NCI-H345 (cell line): ENCODE measurements around the gene ANKS1B.
"Not testable (repeated sequence)": the region's sequence is repeated elsewhere in the genome, so short reads cannot be mapped to it uniquely, and the experiment has no call there.

Experiments
- DNase-seq: peaks from one replicate; lab custom pipeline; 2025; lab: John Stamatoyannopoulos, UW

ANKS1B gene

GRCh38 chr12:98758331-98758730 is 1226.4 kb downstream of the ANKS1B start:
- DNase-seq, result no peak

DNA sequence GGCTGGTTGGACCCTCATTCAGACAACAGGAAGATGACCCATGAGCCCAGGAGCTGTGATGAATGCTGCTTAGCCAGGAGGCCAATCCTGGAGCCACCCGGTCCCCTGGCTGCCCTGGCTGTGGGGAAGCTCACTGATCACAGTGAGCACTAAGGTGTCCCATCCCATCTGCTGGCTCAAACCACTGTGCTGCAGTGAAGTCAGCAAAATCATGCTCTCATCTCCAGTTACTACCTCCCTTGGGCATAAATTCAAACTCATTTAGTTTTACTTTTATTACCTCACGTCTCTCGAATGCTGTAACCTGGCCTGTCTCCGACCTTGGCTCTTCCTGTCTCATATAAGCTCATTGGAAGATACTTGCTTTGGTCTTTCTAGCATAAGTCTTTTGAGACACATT is 1227.3 kb downstream of the ANKS1B start:
- DNase-seq, result no peak

DNA sequence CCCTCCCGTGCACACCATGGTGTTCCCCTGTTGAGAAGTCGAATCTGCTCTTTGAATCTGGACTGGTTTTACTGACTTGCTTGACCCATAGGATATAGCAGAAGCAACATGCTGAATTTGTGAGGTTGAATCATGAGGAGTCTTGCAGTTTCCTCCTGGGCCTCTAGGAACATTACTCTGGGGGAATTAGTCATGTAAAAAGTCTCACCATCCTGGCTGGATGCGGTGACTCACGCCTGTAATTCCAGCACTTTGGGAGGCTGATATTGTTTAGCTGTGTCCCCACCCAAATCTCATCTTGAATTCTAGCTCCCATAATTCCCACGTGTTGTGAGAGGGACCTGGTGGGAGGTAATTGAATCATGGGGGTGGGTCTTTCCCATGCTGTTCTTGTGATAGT is 1228.9 kb downstream of the ANKS1B start:
- DNase-seq, result not testable (repeated sequence)

GRCh38 chr12:98754095-98754494 is 1230.6 kb downstream of the ANKS1B start:
- no peak for DNase-seq

- no peak for DNase-seq
Measured at GRCh38 chr12:98752726-98753125, 1232.0 kb downstream of the ANKS1B start.

- no peak for DNase-seq
Measured at GRCh38 chr12:98751580-98752115, 1233.1 kb downstream of the ANKS1B start.

DNA sequence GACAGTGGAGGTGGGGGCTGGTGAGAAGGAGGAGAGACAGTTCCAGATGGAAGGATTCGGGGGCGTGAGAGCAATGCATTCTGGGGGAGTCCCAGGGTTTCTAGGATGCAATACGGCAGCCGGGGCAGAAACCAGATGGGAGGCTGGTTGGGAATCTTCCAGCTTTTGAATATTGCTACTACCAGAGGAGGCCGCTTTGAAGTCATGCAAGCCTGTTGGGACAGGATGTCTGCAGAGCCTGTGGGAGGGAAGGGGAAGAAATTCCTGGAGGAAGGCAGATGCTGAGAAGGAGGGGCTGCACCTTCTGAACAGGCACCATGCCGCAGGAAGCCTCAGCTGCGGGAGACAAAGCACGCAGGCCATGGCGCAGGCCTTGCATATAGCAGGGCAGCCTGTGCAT is 1234.2 kb downstream of the ANKS1B start:
- no peak for DNase-seq

GRCh38 chr12:98748463-98748862 is 1236.3 kb downstream of the ANKS1B start:
- no peak for DNase-seq

- no peak for DNase-seq
Measured at GRCh38 chr12:98745578-98746391, 1239.0 kb downstream of the ANKS1B start.

- DNase-seq, result no peak
Measured at GRCh38 chr12:98744680-98745079, 1240.1 kb downstream of the ANKS1B start.

- DNase-seq, result no peak
Measured at GRCh38 chr12:98743362-98743953, 1241.3 kb downstream of the ANKS1B start.

DNA sequence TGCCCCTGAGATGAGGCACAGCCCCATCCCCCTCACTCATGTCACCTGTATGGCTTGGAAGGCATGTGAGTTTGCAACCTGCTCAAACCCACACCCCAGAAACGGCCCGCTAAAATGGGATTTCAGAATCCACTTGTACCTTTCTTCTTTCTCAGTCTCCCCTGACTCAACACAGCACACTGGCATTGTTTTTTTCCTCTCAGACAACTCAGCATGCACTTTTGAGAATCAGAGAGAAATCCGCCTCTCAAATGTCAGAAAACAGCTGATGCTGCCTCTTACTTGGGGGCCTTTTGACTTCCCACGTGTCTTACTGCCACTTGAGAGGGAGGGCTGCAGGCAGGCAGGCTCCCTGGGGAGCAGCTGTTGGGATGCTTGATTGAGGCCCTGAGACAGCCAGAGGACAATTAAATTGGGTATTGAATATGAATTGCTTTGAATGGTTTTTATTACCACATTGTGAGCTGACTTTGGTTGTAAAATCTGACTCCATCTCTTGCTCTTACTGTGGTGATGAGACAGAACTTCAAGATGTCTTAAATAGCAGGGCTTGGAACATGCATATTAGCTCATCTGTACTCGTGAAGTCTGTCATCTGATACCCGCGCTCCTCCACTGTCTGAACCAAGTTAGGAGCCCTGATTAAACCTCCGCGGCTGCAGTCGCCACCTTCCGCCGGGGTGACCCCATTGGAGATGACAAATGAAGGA is 1243.0 kb downstream of the ANKS1B start:
- DNase-seq, result peak; percentile 67

GRCh38 chr12:98741196-98741555 is 1243.6 kb downstream of the ANKS1B start:
- no peak for DNase-seq

GRCh38 chr12:98740751-98741150 is 1244.0 kb downstream of the ANKS1B start:
- no peak for DNase-seq

DNA sequence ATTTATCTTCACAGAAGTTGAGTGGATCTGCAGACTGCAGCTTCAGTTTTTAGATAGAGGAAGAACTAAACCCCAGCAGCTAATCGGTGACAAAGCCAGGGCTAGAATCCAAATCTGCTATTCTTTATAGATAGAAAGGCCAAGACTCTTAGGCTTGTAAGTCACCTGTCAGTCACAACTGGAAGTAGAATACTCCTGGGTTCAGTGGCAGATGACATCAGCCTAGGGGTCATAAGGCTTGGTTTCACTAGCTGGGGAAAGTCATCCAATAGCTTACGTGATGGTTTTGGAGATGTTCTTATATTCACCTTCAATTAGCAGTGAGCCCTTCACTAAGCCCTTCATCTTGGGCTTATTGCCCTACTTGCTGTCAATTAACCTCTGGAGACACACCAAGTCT is 1246.2 kb downstream of the ANKS1B start:
- no peak for DNase-seq

- DNase-seq, result no peak
Measured at GRCh38 chr12:98738002-98738401, 1246.7 kb downstream of the ANKS1B start.

DNA sequence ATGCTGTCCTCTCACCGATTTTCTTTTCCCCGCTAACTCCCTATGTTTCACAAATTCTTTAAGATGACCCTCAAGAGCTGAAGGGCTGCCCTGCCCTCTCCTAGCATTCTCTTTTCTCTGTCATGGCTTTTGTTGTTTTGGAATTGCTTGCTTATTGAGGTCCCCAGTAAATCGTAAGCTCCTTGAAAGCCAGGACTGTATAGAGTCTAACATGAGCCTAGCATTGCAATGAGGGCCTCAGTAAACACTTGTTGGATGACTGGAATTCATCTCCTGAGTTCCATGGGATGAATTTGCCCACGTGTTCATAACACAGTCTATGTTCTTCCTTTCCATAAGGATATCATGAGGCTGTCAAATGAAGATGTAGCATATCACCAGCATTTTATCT is 1247.4 kb downstream of the ANKS1B start:
- peak; percentile 77 for DNase-seq

DNA sequence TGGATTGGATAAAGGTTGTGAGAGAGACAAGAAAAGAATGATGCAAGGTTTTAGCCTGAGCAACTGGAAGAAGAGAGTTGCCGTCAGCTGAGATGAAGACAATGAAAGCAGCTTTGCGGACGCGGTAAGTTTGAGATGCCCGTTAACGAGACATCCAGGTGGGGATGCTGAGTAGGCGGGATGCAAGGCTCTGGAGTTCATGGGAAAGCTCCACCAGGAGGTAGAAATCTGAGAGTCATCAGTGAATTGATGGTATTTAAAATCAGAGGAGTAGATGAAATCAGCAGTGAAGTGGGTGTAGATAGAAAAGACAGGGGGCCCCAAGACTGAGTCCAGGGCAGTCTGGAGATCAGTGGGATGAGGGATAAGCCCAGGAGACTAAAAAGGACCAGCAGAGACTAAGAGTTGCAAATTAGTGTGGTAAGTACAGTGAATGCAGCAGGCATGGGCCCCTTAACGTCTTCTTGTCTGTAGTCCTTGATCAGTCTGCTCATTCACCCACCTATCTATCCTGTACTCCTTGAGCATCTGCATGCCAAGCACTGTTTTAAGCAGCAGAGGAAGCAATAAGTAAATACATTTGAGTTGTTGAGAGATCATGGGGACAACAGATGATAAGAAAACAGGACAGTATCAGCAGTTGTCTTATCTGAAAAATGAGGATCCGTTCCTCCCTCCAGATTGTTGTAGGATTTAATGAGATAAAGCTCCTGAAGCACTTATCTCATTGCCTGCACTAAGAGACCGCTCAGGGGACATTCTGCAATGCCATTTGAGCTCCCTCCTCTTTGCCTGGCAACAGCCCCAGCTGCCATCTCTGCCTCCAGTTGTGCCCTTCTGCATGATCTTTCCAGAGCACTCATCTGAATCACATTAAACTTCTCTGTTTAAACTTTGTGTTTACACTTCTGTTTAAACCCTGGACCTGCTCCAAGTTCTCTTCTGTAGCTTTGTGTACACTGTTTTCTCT is 1248.1 kb downstream of the ANKS1B start:
- peak; percentile 95 for DNase-seq

DNA sequence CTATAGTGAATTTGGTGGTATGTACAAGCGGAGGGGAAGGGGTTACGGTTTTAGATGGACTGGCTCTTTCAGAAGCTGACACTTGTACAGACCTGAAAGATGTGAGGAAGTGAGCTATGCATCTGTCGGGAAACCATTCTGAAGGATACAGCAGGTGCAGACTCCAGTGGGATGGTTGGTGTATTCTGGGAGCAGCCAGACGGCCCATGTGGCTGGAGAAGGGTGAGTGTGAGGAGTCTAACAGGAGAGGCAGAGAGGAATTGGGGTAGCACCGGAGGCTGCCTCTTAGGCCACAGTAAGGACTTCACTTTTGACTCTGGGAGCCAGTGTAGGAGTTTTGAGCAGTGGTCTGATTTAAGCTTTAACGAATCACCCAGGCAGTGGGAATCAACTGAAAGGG is 1248.9 kb downstream of the ANKS1B start:
- no peak for DNase-seq

- DNase-seq, result no peak
Measured at GRCh38 chr12:98733667-98734350, 1250.9 kb downstream of the ANKS1B start.

DNA sequence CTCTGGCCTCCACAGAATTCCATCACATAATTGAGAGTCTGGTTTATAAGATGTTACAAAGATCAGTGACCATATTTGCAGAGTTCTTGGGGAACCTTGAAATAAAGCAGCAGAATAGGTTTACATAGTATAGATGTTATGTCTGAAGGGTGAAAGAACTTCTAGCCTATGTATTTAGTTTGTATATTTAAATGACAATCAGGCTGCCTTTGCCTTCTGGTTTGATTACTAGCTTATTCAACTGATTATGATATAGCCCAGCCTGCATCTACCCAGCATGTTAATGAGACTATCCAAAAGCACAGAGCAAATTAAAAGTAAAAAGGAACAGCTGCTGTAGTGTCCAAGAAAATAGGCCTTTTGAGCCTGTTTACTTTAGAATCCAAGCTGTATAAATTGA is 1254.3 kb downstream of the ANKS1B start:
- DNase-seq, result no peak
